ENCODE measurements around the gene PITX3.
"Not testable (repeated sequence)": the region's sequence is repeated elsewhere in the genome, so short reads cannot be mapped to it uniquely, and the experiment has no call there.

Gene PITX3

GRCh38 chr10:102226542-102226870 is 14.8 kb downstream of the PITX3 start:
- Mint-ChIP-seq H3K36me3 (ENCODE audit: low read depth) (no peaks in the 10 kb centered on the region), H3K27me3 (ENCODE audit: low read depth) (peaks cover 54% of the 10 kb centered on the region), H3K4me1 (ENCODE audit: low read depth) (peaks cover 19% of the 10 kb centered on the region), H3K27ac (no peak overlapping the region), H3K4me3 (peak overlapping the region; percentile 79), H3K9me3 (no peaks in the 10 kb centered on the region)

DNA sequence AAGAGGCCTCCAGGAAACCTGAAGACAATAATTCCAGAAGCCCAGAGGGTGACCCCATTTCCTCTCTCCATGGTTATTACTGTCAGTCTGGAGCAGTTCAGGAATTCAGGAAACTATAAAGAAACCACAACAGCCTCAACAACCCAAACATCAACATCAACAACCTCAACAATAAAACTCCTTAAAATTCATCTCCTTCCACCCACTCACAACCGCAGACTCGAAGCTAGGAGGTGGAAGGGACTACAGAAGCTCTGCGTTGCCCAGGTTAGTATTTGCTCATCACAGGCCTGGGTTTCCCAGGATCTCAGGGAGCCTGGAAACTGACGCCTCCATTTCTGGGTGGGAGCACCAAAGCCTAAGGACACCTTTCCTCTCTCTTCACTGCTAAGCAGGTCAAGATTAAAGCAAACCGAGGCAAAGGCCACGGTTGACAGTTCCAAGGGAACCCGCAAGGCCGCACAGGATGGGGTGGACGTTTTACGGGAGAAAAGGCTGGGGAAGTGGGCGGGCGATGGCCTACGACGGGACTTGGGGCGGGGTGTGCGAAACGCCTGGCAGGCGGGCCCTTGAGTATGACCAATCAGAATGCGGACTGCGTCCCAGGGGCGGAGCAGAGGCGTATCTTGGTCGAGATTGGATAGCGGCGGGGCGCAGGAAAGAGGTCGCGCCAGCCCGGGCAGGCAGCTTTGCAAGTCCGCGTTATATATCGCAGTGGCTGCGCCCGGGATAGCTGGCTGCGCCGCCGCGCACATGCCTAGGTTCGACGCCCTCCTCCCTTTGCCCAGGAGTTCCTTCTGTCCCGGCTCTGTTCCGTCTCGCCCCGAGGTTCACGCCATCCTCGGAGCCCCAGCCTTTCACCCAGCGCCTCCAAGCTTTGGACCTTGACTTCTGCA is 15.4 kb downstream of the PITX3 start, which contains the start of gene ELOVL3:
TSS of gene ELOVL3 (plus strand) at position 654 of the 896 bp plus-strand sequence. CDS start 250 bp downstream, outside the sequence.
- peaks cover 19% of the 10 kb centered on the region for H3K4me1 Mint-ChIP-seq (ENCODE audit: low read depth)
- peaks cover 60% of the 10 kb centered on the region for H3K27me3 Mint-ChIP-seq (ENCODE audit: low read depth)
- H3K27ac Mint-ChIP-seq, result peak within 1 kb of the TSS; percentile 37
- no peaks in the 10 kb centered on the region for H3K36me3 Mint-ChIP-seq (ENCODE audit: low read depth)
- H3K4me3 Mint-ChIP-seq, result peak within 1 kb of the TSS; percentile 79
- H3K9me3 Mint-ChIP-seq, result no peaks in the 10 kb centered on the region

- H3K9me3 Mint-ChIP-seq, result no peaks in the 10 kb centered on the region
- peaks cover 45% of the 10 kb centered on the region for H3K27me3 Mint-ChIP-seq (ENCODE audit: low read depth)
- H3K36me3 Mint-ChIP-seq (ENCODE audit: low read depth), result no peaks in the 10 kb centered on the region
- H3K27ac Mint-ChIP-seq, result no peak overlapping the region
- H3K4me1 Mint-ChIP-seq (ENCODE audit: low read depth), result peaks cover 11% of the 10 kb centered on the region
- no peak overlapping the region for H3K4me3 Mint-ChIP-seq
These were observed 18.5 kb downstream of the PITX3 start for GRCh38 chr10:102222797-102223196.

- Mint-ChIP-seq H3K4me1 (ENCODE audit: low read depth) (peaks cover 2% of the 10 kb centered on the region), H3K36me3 (ENCODE audit: low read depth) (no peaks in the 10 kb centered on the region), H3K27ac (no peak overlapping the region), H3K9me3 (no peaks in the 10 kb centered on the region), H3K4me3 (no peak overlapping the region), H3K27me3 (ENCODE audit: low read depth) (peaks cover 32% of the 10 kb centered on the region)
These were observed 20.7 kb downstream of the PITX3 start for GRCh38 chr10:102220612-102221011.

- H3K4me1 Mint-ChIP-seq (ENCODE audit: low read depth), result no peaks in the 10 kb centered on the region
- H3K4me3 Mint-ChIP-seq, result no peak overlapping the region
- no peak overlapping the region for H3K27ac Mint-ChIP-seq
- H3K9me3 Mint-ChIP-seq, result no peaks in the 10 kb centered on the region
- H3K36me3 Mint-ChIP-seq (ENCODE audit: low read depth), result no peaks in the 10 kb centered on the region
- H3K27me3 Mint-ChIP-seq (ENCODE audit: low read depth), result peaks cover 36% of the 10 kb centered on the region
These were observed 21.9 kb downstream of the PITX3 start for GRCh38 chr10:102219370-102219769.

- not testable (repeated sequence) for H3K27ac Mint-ChIP-seq; H3K36me3 Mint-ChIP-seq (ENCODE audit: low read depth); H3K4me3 Mint-ChIP-seq; H3K4me1 Mint-ChIP-seq (ENCODE audit: low read depth); H3K9me3 Mint-ChIP-seq
- peaks cover 22% of the 10 kb centered on the region for H3K27me3 Mint-ChIP-seq (ENCODE audit: low read depth)
These were observed 27.7 kb downstream of the PITX3 start for GRCh38 chr10:102213599-102213998.

- no peaks in the 10 kb centered on the region for H3K36me3 Mint-ChIP-seq (ENCODE audit: low read depth)
- no peak overlapping the region for H3K27ac Mint-ChIP-seq
- no peaks in the 10 kb centered on the region for H3K9me3 Mint-ChIP-seq
- peaks cover 16% of the 10 kb centered on the region for H3K27me3 Mint-ChIP-seq (ENCODE audit: low read depth)
- no peaks in the 10 kb centered on the region for H3K4me1 Mint-ChIP-seq (ENCODE audit: low read depth)
- H3K4me3 Mint-ChIP-seq, result no peak overlapping the region
These were observed 29.6 kb downstream of the PITX3 start for GRCh38 chr10:102211615-102212299.

DNA sequence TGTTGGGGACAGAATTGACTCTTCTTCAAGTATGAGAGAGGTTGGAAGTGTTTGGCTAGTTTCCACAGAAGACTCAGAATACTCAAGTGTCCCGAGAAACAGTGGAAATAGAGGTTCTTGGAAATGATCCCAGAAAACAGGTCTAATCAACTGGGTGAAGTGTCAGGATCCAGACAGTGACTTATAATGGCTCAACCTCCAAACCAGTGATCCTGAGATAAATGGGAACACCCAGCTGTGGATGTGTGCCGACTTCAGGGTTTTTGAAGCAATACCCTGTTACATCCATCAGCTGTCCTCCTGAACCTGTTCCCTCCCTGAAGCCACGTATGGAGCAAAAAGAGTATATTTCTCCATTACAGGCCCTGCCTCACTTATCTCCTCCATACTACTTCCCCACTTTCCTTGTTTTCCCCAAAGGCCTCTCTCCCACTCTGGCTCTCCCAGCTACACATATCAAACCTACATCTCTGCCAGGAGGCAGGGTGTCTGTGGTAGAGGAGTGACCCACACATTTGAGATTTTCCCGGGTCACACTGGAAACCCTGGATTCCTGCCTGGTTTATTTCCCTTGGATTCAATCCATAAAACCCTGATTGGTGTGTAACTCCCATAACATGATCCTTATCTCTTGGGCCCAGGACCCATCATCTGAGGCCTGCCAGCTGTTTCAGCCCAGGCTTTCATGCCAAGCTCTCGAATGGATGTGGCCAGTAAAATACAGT is 32.8 kb downstream of the PITX3 start:
- no peaks in the 10 kb centered on the region for H3K36me3 Mint-ChIP-seq (ENCODE audit: low read depth)

DNA sequence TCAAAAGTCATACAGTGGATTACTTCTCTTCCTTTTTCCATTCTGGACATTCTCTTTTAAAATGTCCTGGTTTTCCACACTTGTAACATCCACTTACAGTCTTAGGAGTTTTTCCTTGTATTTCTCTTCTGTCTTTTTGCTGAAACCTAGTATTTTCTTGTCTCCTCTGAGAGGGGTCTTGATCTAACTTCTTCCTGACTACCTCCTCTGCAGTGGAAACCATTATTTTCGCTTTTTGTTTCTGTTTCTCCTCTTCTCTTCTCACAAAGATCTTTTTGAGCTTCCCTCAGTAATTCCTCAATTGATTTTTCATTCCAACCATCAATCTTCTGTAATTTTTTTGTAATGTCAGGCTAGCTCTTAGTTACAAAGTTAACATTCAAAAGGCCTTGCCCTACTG is 38.9 kb downstream of the PITX3 start:
- H3K4me3 Mint-ChIP-seq, result peak overlapping the region; percentile 0
- peaks cover 1% of the 10 kb centered on the region for H3K36me3 Mint-ChIP-seq (ENCODE audit: low read depth)
- H3K9me3 Mint-ChIP-seq, result peaks cover 12% of the 10 kb centered on the region
- H3K4me1 Mint-ChIP-seq (ENCODE audit: low read depth), result peaks cover 5% of the 10 kb centered on the region
- H3K27ac Mint-ChIP-seq, result peak overlapping the region; percentile 50
- H3K27me3 Mint-ChIP-seq (ENCODE audit: low read depth), result peaks cover 5% of the 10 kb centered on the region

More for the DNA sequence above, 32.8 kb downstream of the PITX3 start:
- H3K4me3 Mint-ChIP-seq, result no peak overlapping the region
- no peaks in the 10 kb centered on the region for H3K4me1 Mint-ChIP-seq (ENCODE audit: low read depth)
- H3K27ac Mint-ChIP-seq, result no peak overlapping the region
- H3K27me3 Mint-ChIP-seq (ENCODE audit: low read depth), result peaks cover 3% of the 10 kb centered on the region
- H3K9me3 Mint-ChIP-seq, result peaks cover 12% of the 10 kb centered on the region

DNA sequence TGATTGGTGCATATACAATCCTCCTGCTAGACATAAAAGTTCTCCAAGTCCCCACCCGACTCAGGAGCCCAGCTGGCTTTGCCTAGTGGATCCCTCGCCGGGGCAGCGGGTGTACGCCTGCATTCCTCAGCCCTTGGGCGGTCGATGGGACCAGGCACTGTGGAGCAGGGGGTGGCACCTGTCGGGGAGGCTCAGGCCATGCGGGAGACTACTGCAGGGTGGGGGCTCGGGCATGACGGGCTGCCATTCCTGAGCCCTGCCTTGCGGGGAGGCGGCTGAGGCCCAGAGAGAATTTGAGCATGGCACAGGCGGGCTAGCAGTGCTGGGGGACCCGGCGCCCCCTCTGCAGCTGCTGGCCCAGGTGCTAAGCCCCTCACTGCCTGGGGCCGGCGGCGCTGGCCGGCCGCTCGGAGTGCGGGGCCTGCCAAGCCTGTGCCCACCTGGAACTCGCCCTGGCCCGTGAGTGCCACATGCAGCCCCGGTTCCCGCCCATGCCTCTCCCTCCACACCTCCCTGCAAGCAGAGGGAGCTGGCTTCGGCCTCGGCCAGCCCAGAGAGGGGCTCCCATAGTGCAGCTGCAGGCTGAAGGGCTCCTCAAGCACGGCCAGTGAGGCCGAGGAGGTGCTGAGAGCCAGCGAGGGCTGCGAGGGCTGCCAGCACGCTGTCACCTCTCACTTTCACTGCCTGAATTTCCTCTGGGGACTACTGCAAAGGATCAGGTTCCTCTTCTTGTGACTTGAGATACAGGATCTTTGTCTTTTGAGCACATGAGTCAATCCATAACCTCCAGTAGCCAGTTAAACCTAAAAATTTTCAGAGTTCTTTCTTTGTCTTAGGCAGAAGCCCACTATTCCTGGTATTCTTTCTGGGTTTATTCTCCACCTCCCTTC is 40.3 kb downstream of the PITX3 start:
- Mint-ChIP-seq H3K9me3 (peaks cover 12% of the 10 kb centered on the region), H3K27ac (no peak overlapping the region), H3K36me3 (ENCODE audit: low read depth) (peaks cover 1% of the 10 kb centered on the region), H3K4me1 (ENCODE audit: low read depth) (peaks cover 5% of the 10 kb centered on the region), H3K4me3 (no peak overlapping the region), H3K27me3 (ENCODE audit: low read depth) (peaks cover 5% of the 10 kb centered on the region)

GRCh38 chr10:102198027-102198426 is 43.3 kb downstream of the PITX3 start:
- Mint-ChIP-seq H3K4me1 (ENCODE audit: low read depth) (peaks cover 5% of the 10 kb centered on the region), H3K9me3 (peaks cover 6% of the 10 kb centered on the region), H3K36me3 (ENCODE audit: low read depth) (peaks cover 3% of the 10 kb centered on the region), H3K4me3 (no peak overlapping the region), H3K27ac (no peak overlapping the region), H3K27me3 (ENCODE audit: low read depth) (peaks cover 5% of the 10 kb centered on the region)

GRCh38 chr10:102196893-102197292 is 44.4 kb downstream of the PITX3 start:
- Mint-ChIP-seq H3K9me3 (peaks cover 17% of the 10 kb centered on the region), H3K4me1 (ENCODE audit: low read depth) (peaks cover under 1% of the 10 kb centered on the region), H3K27ac (no peak overlapping the region), H3K27me3 (ENCODE audit: low read depth) (peaks cover 5% of the 10 kb centered on the region), H3K4me3 (no peak overlapping the region), H3K36me3 (ENCODE audit: low read depth) (peaks cover 6% of the 10 kb centered on the region)

DNA sequence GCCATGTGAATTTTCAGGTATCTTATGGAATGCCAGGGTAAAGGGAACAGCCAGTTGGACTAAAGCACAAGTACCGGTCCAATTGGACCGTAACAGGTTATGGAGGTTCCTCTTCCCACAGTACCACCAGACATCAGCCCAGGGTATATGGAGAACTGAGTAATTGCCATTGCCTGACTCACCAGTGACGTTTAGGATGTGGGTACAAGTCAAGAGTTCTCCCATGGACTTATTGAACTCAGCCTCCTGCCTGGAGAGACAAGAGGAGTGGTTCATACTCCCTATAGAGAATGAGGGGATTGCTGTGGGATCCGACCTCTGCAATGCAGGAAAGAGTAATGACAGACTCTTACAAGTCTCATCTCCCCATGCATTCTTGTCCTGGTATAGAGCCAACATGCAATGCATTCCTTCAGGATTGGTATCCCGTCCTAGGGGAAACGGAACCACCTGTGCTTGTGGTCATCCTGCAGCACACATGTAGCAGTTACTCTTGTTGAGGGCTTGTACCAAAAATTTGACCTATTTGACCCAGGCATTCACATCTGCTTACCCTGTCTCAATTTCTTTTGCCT is 45.9 kb downstream of the PITX3 start:
- peaks cover 12% of the 10 kb centered on the region for H3K36me3 Mint-ChIP-seq (ENCODE audit: low read depth)
- H3K4me1 Mint-ChIP-seq (ENCODE audit: low read depth), result peaks cover 2% of the 10 kb centered on the region
- H3K27me3 Mint-ChIP-seq (ENCODE audit: low read depth), result peaks cover 5% of the 10 kb centered on the region
- no peak overlapping the region for H3K4me3 Mint-ChIP-seq
- no peak overlapping the region for H3K27ac Mint-ChIP-seq
- peaks cover 24% of the 10 kb centered on the region for H3K9me3 Mint-ChIP-seq

All from T-helper 1 cell treated with Interleukin-12 subunit alpha and Interleukin-12 subunit beta and Interleukin-4 antibody, amounts not matched to agents 30 μg/mL and 1 μg/mL, for 36 hours (primary cell).